Measurements from ENCODE around the gene PRSS3.

- TF ChIP-seq CTCF (IDR thresholded peaks at IDR 0.05) (no peak), POLR2A (IDR thresholded peaks at IDR 0.05) (no peak)
Measured at GRCh38 chr9:33778700-33779351, 16.5 kb upstream of the PRSS3 start.
